HG03457 (cell line): Measurements from ENCODE around the gene REEP3.
"Not testable (repeated sequence)": the region's sequence is repeated elsewhere in the genome, so short reads cannot be mapped to it uniquely, and the experiment has no call there.

Experiments
- ATAC-seq: cut with Tn5 transposase; IDR thresholded peaks from one replicate; pipeline ENCODE4 v1.9.1; 2021; ENCODE audit warnings: moderate number of reproducible peaks; ENCODE audit not compliant: unreplicated experiment

The REEP3 gene, protein sequence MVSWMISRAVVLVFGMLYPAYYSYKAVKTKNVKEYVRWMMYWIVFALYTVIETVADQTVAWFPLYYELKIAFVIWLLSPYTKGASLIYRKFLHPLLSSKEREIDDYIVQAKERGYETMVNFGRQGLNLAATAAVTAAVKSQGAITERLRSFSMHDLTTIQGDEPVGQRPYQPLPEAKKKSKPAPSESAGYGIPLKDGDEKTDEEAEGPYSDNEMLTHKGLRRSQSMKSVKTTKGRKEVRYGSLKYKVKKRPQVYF

GRCh38 chr10:63520500-63521415 lies at the start of gene REEP3:
TSS of gene REEP3 (plus strand) at chr10:63521401. CDS start at chr10:63521546, 145 bp downstream.
- ATAC-seq, result peak; percentile 47

- no peak for ATAC-seq
Observed at GRCh38 chr10:63474488-63474887, 46.7 kb upstream of the REEP3 start.

GRCh38 chr10:63477927-63478326 lies 43.3 kb upstream of the REEP3 start:
- no peak for ATAC-seq

DNA sequence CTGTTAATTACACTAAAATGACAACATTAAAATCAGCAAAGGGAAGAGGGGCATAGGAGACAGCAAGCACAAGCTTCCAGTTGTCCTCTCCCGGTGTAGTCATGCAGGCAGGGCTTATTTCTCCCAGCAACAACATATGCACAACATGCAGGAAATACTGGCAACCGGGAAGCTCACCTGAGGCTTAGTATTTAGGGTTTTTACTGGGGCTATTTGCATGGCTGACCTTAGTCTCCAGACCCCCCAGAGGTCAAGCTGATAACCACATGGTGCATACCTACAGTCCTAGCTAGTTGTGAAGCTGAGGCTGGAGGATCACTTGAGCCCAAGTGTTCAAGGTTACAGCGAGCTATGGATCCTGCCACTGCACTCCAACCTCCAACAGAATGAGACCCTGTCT lies 42.6 kb upstream of the REEP3 start:
- no peak for ATAC-seq

GRCh38 chr10:63480237-63480636 lies 41.0 kb upstream of the REEP3 start:
- no peak for ATAC-seq

GRCh38 chr10:63481815-63482421 lies 39.3 kb upstream of the REEP3 start:
- ATAC-seq, result no peak

DNA sequence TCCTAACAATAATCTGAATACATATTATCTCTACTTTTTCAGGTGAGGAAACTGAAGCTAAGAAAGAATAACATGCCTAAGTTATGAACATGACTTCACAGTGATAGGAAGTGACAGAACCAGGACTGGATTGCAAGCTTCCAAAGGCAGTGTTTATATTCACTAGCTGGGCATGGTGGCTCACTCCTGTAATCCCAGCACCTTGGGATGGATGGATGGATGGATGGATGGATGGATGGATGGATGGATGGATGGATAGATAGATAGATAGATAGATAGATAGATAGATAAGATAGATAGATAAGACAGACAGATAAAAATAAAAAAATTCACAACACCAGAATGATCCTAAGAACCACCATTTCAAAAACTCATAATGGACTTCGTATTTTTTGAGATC lies 37.2 kb upstream of the REEP3 start:
- no peak for ATAC-seq

DNA sequence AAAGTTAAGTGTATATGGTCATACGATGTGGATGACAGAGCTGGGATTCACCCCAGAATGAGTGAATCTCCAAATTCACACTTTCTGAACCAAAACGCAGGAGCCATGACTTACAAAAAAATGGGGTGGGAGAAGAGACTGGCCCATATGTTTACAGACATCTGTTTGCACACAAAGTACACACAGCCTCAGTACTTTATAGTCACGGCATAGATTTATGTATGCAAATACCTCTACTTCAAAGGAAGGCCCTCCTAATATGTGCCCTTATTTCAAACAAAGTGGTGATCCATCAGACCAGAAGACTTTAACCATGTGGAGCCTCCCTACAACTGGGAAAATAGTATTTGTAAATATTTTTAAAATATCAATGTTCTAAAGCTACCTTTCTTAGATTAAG lies 33.2 kb upstream of the REEP3 start:
- ATAC-seq, result no peak

DNA sequence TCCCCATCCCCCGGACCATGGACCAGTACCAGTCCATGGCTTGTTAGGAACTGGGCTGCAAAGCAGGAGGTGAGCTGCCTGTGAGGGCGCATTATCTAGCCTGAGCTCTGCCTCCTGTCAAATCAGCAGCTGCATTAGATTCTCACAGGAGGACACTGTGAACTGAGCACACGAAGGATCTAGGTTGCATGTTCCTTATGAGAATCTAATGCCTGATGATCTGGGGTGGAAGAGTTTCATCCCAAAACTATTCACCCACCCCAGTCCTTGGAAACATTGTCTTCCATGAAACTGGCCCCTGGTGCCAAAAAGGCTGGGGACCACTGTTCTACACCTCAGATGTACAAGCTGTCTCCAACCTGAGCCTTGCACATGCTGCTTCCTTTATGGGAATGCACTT lies 31.4 kb upstream of the REEP3 start:
- ATAC-seq, result no peak

- no peak for ATAC-seq
Observed at GRCh38 chr10:63491588-63492316, 29.4 kb upstream of the REEP3 start.

DNA sequence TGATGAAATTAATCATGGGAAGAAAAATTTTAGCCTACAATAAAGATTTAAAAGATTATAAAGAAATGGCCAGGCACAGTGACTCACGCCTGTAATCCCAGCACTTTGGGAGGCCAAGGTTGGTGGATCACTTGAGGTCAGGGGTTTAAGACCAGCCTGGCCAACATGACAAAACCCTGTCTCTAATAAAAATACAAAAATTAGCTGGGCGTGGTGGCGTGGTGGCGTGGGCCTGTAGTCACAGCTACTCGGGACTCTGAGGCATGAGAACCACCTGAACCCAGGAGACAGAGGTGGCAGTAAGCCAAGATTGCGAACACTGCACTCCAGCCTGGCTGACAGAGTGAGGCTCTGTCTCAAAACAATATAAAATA lies 28.9 kb upstream of the REEP3 start:
- ATAC-seq, result not testable (repeated sequence)

GRCh38 chr10:63493004-63493403 lies 28.2 kb upstream of the REEP3 start:
- ATAC-seq, result no peak

DNA sequence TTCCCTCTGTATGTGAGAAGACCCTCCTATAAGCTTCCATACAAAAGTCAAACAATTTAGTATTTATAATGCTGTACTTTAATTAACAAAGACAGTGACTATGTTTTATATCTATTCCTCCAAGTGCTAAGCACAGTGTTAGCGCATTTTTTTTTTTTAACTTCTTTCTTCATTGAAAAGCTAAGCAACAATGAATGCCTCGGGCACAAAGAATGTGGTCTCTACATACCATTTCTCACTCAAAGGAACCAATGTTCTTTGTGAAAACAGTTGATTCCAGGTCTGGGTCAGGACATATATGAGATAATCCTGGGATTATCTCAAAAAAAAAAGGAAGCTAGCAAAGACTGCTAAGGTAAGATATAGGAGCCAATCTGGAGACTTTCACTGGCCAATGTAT lies 26.2 kb upstream of the REEP3 start:
- no peak for ATAC-seq

DNA sequence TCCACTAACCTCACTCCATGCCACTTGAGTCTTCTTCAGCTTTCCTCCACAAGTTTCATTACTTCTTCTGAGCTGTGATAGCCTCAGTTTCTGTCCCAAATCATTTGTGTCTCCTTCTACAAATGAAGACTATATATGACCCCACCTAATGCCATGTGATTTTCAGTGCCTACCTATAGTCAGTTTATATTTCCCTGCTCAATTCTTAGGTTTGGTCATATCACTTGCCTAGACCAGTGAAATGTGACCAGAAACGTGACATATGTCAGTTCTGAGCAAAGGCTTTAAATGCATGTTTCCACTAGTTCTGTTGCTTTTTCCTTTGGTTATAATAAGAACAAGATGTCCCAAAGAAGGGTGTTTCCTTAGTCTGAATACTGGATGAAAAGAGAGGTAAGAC lies 24.6 kb upstream of the REEP3 start:
- no peak for ATAC-seq

DNA sequence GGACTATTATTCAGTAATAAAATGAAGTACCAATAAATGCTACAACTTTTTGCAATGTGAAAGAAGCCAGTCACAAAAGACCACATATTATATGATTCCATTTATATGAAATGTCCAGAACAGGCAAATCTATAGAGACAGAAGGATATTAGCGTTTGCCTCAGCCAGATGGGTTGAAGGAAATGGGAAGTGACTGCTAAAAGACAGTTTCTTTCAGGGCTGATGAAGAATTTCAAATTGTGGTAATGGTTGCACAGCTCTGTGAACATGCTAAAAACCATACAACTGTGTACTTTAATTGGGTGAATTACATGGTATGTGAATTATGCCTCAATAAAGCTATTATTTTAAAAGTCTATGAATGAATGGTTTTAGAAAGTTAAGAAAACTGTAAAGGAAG lies 23.9 kb upstream of the REEP3 start:
- no peak for ATAC-seq

DNA sequence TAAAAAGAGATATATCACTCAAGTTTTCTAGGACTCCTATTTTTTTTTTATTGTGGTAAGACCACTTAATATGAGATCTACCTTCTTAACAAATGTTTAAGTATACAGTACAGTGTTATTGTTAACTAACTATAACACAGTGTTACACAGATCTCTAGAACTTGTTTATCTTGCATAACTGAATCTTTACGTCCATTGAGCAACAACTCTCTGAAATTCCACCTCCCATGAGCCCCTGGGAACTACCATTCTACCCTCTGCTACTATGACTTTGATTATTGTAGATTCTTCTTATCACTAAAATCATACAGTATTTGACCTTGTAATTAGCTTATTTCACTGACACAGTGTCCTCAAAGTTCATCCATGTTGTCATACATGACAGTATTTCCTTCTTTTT lies 22.5 kb upstream of the REEP3 start:
- no peak for ATAC-seq

DNA sequence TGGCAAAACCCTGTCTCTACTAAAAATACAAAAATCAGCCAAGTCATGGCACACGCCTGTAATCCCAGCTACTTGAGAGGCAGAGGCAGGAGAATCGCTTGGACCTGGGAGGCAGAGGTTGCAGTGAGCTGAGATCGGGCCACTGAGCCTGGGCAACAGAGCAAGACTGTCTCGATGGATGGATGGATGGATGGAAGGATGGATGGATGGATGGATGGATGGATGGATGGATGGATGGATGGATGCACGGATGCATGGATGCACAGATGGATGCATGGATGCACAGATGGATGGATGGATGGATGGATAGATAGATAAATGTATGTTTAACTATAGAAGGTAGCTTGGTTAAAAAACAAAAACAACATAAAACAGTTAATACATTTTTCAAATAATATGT lies 20.6 kb upstream of the REEP3 start:
- not testable (repeated sequence) for ATAC-seq

GRCh38 chr10:63501954-63502353 lies 19.2 kb upstream of the REEP3 start:
- ATAC-seq, result no peak

DNA sequence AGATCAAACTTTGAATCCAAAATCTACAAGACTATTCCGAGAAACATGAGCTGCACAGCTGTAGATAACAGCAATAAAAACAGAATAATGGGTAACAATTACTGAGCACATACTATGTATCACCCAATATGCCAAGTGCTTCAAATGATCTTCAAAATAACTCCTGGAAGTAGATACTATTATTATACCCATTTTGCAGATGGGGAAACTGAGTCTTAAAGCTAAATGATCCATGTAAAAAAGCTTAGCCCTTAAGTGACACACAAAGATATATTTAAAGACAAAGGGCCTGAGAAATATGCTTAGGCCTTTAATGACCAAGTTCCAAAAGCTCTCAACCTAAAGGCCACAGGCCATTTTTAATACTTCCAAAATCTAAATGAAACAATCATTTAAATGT lies 18.4 kb upstream of the REEP3 start:
- no peak for ATAC-seq

DNA sequence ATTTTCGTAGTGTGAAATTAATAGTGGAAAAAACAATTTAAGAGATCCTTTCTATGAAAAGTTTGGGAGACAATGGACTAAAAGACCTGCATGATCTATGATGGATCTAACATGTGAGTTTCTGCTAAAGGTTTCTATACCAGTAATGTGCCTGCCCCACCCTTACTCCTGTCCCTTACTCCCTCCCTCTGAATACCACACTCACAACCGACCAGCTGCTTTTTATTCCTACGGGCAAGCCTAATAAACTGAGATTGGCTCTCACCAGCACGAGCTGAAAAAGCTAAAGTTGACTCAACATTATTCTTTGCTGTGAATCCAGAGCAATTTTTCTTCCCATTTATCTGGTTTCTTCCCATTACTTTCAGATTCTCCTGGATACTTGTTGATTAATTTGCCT lies 17.8 kb upstream of the REEP3 start:
- ATAC-seq, result no peak

GRCh38 chr10:63504145-63504881 lies 16.9 kb upstream of the REEP3 start:
- no peak for ATAC-seq
